ENCODE results near the gene MTMR1. TPM values are rescaled to one million over a fixed set of nuclear protein-coding genes. Genes with fewer than 3 reads are reported as not detected.

Gene MTMR1
- total and polyA plus RNA-seq, 5 donors from 2014 or later: 17.9 to 61.1 (median 27.9) TPM

GRCh38 chrX:150806827-150807226 lies 113.6 kb downstream of the MTMR1 start:
- H3K27me3 Mint-ChIP-seq: no peaks in the 10 kb centered on the region
- H3K36me3 ChIP-seq (ENCODE audit: control insufficient read depth, insufficient read depth, low read length): no peaks in the 10 kb centered on the region
- H3K36me3 Mint-ChIP-seq: peaks cover 18% of the 10 kb centered on the region
- H3K27ac ChIP-seq (ENCODE audit: insufficient read depth, low read length, poor library complexity, severe bottlenecking): no peak overlapping the region
- no peaks in the 10 kb centered on the region for H3K4me1 Mint-ChIP-seq
- H3K27me3 ChIP-seq (ENCODE audit: control insufficient read depth, insufficient read depth, low read length): no peaks in the 10 kb centered on the region
- ATAC-seq (ENCODE audit: low read depth in 2 of 2) (no peak), DNase-seq (no peak)
- no peak overlapping the region for H3K27ac Mint-ChIP-seq
- peaks cover 0 to 1% (median 0%) of the 10 kb centered on the region in 7 donors for H3K9me3 Mint-ChIP-seq
- H3K4me3 Mint-ChIP-seq: no peak overlapping the region
- H3K9me3 ChIP-seq (ENCODE audit: control insufficient read depth in 2 of 2, low read length in 2 of 2): no peaks in the 10 kb centered on the region
- H3K4me3 ChIP-seq (ENCODE audit: low read depth, low read length): no peak overlapping the region
- H3K4me1 ChIP-seq (ENCODE audit: control insufficient read depth, insufficient read depth, low read length, poor library complexity, severe bottlenecking): no peaks in the 10 kb centered on the region

DNA sequence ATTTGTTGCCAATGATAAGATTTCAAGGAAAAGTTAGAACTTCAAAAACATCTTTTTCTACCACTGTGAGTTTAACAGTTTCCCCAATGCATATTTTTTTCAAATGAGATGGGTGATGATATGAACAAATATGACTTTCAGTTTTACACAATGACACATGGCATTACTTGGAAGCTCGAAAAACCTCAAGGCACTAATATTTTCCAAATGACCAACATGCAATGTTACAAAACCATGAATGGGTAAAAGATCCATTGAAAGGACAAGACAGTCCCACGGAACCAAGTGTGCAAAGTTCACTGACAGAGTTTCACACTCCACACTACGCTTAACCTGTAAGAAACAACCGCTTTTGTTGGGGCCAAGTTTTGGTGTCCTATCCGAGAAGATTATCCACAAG lies 120.7 kb downstream of the MTMR1 start:
- Mint-ChIP-seq H3K27ac (no peak overlapping the region), H3K4me3 (no peak overlapping the region), H3K36me3 (peaks cover 17% of the 10 kb centered on the region), H3K9me3 (peaks cover 0 to 4% (median 0%) of the 10 kb centered on the region in 7 donors), H3K4me1 (peaks cover 0 to 3% (median 1%) of the 10 kb centered on the region in 4 donors), H3K27me3 (no peaks in the 10 kb centered on the region)
- DNase-seq (no peak), ATAC-seq (ENCODE audit: low read depth in 2 of 2) (no peak)
- Histone ChIP-seq H3K4me3 (ENCODE audit: low read depth, low read length) (no peak overlapping the region), H3K27me3 (ENCODE audit: control insufficient read depth, insufficient read depth, low read length) (no peaks in the 10 kb centered on the region), H3K4me1 (ENCODE audit: control insufficient read depth, insufficient read depth, low read length, poor library complexity, severe bottlenecking) (no peaks in the 10 kb centered on the region), H3K36me3 (ENCODE audit: control insufficient read depth, insufficient read depth, low read length) (peaks cover 9% of the 10 kb centered on the region), H3K27ac (ENCODE audit: insufficient read depth, low read length, poor library complexity, severe bottlenecking) (no peak overlapping the region), H3K9me3 (ENCODE audit: control insufficient read depth in 2 of 2, low read length in 2 of 2) (no peaks in the 10 kb centered on the region)

Other genes with a start within 250 kb of the MTMR1 start
- 31.9 TPM for gene MTM1, start 124.8 kb upstream of the MTMR1 start, total RNA-seq
- gene MTM1, start 124.8 kb upstream of the MTMR1 start, polyA plus RNA-seq: 10 to 100 TPM; 19.3 to 23.2 (median 21.8) TPM
- gene CD99L2, start 205.3 kb downstream of the MTMR1 start, total RNA-seq: 14.3 TPM
- gene CD99L2, start 205.3 kb downstream of the MTMR1 start, polyA plus RNA-seq: 10 to 100 TPM; 14.4 to 18.6 (median 15.1) TPM

Data from CD4-positive, CD25-positive, alpha-beta regulatory T cell (primary cell).